HUES64 (cell line): Measurements from ENCODE around the gene PAPOLG.

Experiments used
- H3K27ac ChIP-seq: 2 replicates; pipeline ENCODE4 v1.7.0; 2013; ENCODE audit warnings: low read depth, low read length, inconsistent platforms
- H3K27me3 ChIP-seq: 2 replicates; pipeline ENCODE4 v1.6.1; 2013; ENCODE audit warnings: mild to moderate bottlenecking, low read length; ENCODE audit not compliant: insufficient read depth
- H3K36me3 ChIP-seq: 2 replicates; pipeline ENCODE4 v1.6.1; 2013; ENCODE audit warnings: mild to moderate bottlenecking, low read length; ENCODE audit not compliant: insufficient read depth
- H3K4me1 ChIP-seq: 2 replicates; pipeline ENCODE4 v1.6.1; 2013; ENCODE audit warnings: mild to moderate bottlenecking, low read length, moderate library complexity; ENCODE audit not compliant: insufficient read depth
- H3K4me3 ChIP-seq: 2 replicates; pipeline ENCODE4 v1.5.1; 2013; ENCODE audit warnings: mild to moderate bottlenecking, low read length, moderate library complexity
- H3K9ac ChIP-seq: 2 replicates; pipeline ENCODE4 v1.6.1; 2013; ENCODE audit warnings: mild to moderate bottlenecking, low read depth, low read length
- H3K9me3 ChIP-seq: 2 replicates; pipeline ENCODE4 v1.6.1; 2013; ENCODE audit warnings: low read depth, low read length; ENCODE audit not compliant: insufficient read depth
- WGBS: fragments of 150-250, 120-280 bp; methylation state at CpG from one replicate; pipeline ENCODE4 v1.1.7; 2013; ENCODE audit warnings: missing lambda C conversion rate; 5-methylcytosine and 5-hydroxymethylcytosine counted together

PAPOLG gene

GRCh38 chr2:60775048-60775639, 19.1 kb downstream of the PAPOLG start:
- Histone ChIP-seq H3K9ac (no peak overlapping the region), H3K9me3 (no peaks in the 10 kb centered on the region), H3K4me3 (no peak overlapping the region), H3K36me3 (peaks cover 95% of the 10 kb centered on the region), H3K27me3 (no peaks in the 10 kb centered on the region), H3K4me1 (no peaks in the 10 kb centered on the region), H3K27ac (no peak overlapping the region)
- WGBS = 100% methylated on average over 1 of the region's 2 CpGs

DNA sequence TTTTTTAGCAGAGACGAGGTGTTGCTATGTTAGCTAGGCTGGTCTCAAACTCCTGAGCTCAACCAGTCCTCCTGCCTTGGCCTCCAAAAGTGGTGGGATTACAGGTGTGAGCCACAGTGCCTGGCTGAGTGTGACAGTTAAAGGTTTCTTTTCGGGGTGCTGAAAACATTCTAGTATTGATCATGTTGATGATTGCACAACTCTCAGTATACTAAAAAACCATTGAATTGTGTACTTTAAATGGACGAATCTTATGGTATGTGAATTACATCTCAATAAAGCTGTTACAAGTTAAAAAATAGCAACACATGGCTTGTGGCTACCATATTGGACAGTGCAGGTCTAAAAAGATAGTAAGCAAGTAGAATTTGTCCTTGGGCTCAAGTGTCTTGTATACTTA, 22.3 kb downstream of the PAPOLG start:
- H3K27ac ChIP-seq = no peak overlapping the region
- WGBS = 100% methylated on average over 3 of the region's 3 CpGs
- no peak overlapping the region for H3K4me3 ChIP-seq
- no peaks in the 10 kb centered on the region for H3K4me1 ChIP-seq
- no peaks in the 10 kb centered on the region for H3K9me3 ChIP-seq
- peaks cover 96% of the 10 kb centered on the region for H3K36me3 ChIP-seq
- no peaks in the 10 kb centered on the region for H3K27me3 ChIP-seq
- no peak overlapping the region for H3K9ac ChIP-seq

DNA sequence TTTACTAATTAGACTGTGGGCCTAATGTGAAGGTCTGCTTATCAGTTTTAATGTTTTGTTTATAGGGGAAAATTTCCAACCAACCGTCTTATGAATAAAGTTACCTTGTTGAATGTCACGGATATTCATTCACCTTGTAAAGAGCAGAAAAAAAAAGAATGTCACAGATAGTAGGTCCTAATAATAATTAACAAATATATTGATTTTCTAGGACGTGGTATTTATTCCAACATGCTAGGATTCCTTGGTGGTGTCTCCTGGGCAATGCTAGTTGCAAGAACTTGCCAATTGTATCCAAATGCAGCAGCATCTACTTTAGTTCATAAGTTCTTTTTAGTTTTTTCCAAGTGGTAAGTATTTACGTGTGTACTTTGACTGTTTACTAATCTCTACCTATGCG, 23.4 kb downstream of the PAPOLG start:
- H3K27ac ChIP-seq = no peak overlapping the region
- H3K4me1 ChIP-seq = no peaks in the 10 kb centered on the region
- no peaks in the 10 kb centered on the region for H3K27me3 ChIP-seq
- no peaks in the 10 kb centered on the region for H3K9me3 ChIP-seq
- no peak overlapping the region for H3K4me3 ChIP-seq
- peaks cover 96% of the 10 kb centered on the region for H3K36me3 ChIP-seq
- H3K9ac ChIP-seq = no peak overlapping the region
- 89% methylated on average over 4 of the region's 5 CpGs for WGBS

- Histone ChIP-seq H3K4me3 (no peak overlapping the region), H3K27ac (no peak overlapping the region), H3K9me3 (no peaks in the 10 kb centered on the region), H3K4me1 (no peaks in the 10 kb centered on the region), H3K9ac (no peak overlapping the region), H3K27me3 (no peaks in the 10 kb centered on the region), H3K36me3 (peaks cover 96% of the 10 kb centered on the region)
- 92% methylated on average over 3 of the region's 3 CpGs for WGBS
These were observed 24.7 kb downstream of the PAPOLG start for GRCh38 chr2:60780721-60781120.

DNA sequence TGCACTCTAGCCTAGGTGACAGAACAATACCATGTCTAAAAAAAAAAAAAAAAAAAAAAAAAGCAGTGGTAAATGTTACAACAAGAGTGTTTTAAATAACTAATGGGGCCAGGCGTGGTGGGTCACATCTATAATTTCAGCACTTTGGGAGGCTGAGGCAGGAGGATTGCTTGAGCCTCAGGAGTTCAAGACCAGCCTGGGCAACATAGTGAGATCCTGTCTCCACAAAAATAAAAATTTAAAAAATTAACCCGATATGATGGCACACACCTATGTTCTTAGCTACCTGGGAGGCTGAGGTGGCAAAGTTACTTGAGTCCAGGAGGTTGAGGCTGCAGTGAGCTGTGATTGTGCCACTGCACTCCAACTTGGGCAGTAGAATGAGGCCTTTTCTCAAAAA, 37.1 kb downstream of the PAPOLG start:
- no peak overlapping the region for H3K4me3 ChIP-seq
- peaks cover 96% of the 10 kb centered on the region for H3K36me3 ChIP-seq
- WGBS = 94% methylated on average over 2 of the region's 2 CpGs
- H3K27me3 ChIP-seq = no peaks in the 10 kb centered on the region
- no peak overlapping the region for H3K9ac ChIP-seq
- H3K4me1 ChIP-seq = no peaks in the 10 kb centered on the region
- H3K27ac ChIP-seq = no peak overlapping the region
- no peaks in the 10 kb centered on the region for H3K9me3 ChIP-seq

GRCh38 chr2:60794271-60794863, 38.3 kb downstream of the PAPOLG start:
- Histone ChIP-seq H3K9me3 (no peaks in the 10 kb centered on the region), H3K27me3 (no peaks in the 10 kb centered on the region), H3K9ac (no peak overlapping the region), H3K27ac (no peak overlapping the region), H3K4me3 (no peak overlapping the region), H3K36me3 (peaks cover 99% of the 10 kb centered on the region), H3K4me1 (no peaks in the 10 kb centered on the region)
- 96% methylated on average over 3 of the region's 5 CpGs for WGBS

DNA sequence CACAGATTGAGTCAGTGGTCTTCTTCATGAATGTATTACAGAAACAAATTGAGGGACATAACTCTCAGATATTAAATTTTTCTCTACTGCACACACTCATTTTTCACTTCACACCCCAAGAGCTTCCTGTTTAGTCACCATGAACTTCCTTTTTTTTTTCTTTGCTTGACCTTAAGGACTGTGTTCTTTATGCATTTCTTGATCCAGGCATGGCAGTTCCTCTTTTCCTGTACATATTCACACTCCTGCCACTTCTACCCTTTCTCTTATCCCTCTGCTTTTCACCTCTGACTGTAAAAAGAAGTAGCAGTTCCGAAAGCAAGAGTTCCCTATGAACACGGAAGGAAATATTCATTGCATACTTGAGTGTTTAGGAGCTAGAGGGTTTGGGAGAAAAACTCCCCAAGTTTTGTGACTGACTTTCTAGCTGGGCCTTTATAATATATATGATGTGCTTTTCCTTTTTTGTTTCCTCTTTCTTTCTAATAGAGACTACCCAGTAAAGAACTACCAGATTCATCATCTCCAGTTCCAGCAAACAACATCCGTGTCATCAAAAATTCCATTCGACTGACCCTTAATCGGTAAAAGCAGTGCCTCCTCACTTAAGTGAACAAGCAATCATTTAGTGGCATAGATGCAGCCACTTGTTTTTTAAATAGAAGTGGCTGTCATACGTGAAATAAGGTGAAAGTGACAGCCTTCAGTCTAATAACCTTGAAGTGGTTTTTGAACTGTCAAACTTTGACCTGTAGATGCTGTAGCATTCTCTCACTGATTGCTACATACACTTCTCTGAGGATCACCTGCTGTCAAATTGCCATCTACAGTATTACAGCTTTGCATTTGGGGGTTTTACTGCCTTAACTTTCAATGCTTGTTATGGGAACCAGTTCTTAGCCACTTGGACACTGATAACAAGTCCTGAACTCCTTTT, 40.8 kb downstream of the PAPOLG start:
- Histone ChIP-seq H3K4me3 (no peak overlapping the region), H3K27ac (no peak overlapping the region), H3K27me3 (no peaks in the 10 kb centered on the region), H3K36me3 (peaks cover 96% of the 10 kb centered on the region), H3K9ac (no peak overlapping the region), H3K9me3 (no peaks in the 10 kb centered on the region), H3K4me1 (no peaks in the 10 kb centered on the region)
- WGBS = 96% methylated on average over 6 of the region's 6 CpGs

DNA sequence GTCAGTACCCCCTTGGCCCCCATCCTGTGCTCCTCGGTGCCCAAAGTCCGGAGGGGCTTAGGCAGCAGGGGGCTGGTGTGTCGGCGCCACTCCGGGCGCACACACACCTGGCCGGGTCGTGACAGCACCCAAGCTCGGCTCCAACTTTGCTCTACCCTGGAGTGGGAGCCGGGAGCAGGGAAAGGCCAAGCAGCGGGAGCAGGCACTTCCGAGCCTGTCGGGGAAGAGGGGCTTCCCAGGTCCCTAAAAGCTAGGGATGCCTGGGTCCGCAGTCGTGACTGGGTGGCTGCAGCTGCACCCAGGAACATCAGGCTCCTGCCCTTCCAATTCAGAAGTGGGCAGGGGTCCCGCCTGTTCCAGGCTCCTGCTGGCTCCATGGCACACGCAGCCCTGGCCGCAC, 48.4 kb downstream of the PAPOLG start:
- Histone ChIP-seq H3K9me3 (no peaks in the 10 kb centered on the region), H3K27me3 (no peaks in the 10 kb centered on the region), H3K27ac (no peak overlapping the region), H3K9ac (no peak overlapping the region), H3K4me3 (no peak overlapping the region), H3K36me3 (peaks cover 23% of the 10 kb centered on the region), H3K4me1 (no peaks in the 10 kb centered on the region; the same call in 1 of the 2 replicates)
- 94% methylated on average over 18 of the region's 18 CpGs for WGBS

DNA sequence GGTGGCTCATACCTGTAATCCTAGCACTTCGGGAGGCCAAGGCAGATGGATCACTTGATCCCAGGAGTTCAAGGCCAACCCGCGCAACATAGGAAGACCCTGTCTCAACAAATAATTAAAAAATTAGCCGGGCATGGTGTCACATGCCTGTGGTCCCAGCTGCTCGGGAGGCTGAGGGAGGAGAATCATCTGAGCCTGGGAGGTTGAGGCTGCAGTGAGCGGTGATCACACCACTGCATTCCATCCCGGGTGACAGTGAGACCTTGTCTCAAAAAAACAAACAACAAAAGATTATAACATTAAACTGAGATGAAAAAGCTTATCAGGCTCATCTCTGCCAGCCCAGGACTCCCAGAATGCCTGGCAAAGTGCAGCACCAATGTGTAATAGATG, 50.5 kb downstream of the PAPOLG start:
- Histone ChIP-seq H3K4me1 (no peaks in the 10 kb centered on the region; the same call in 1 of the 2 replicates), H3K9me3 (no peaks in the 10 kb centered on the region), H3K27me3 (no peaks in the 10 kb centered on the region), H3K36me3 (peaks cover 6% of the 10 kb centered on the region; the same call in 1 of the 2 replicates), H3K9ac (no peak overlapping the region), H3K4me3 (no peak overlapping the region), H3K27ac (no peak overlapping the region)
- 88% methylated on average over 7 of the region's 7 CpGs for WGBS

GRCh38 chr2:60806988-60807681, 51.1 kb downstream of the PAPOLG start:
- WGBS = 68% methylated on average over 6 of the region's 6 CpGs

GRCh38 chr2:60808330-60808801, 52.3 kb downstream of the PAPOLG start:
- H3K36me3 ChIP-seq = no peaks in the 10 kb centered on the region
- no peaks in the 10 kb centered on the region for H3K9me3 ChIP-seq
- no peak overlapping the region for H3K4me3 ChIP-seq
- WGBS = 90% methylated on average over 16 of the region's 16 CpGs
- no peaks in the 10 kb centered on the region for H3K27me3 ChIP-seq
- H3K9ac ChIP-seq = no peak overlapping the region
- no peak overlapping the region for H3K27ac ChIP-seq
- H3K4me1 ChIP-seq = peaks cover 5% of the 10 kb centered on the region

More at GRCh38 chr2:60806988-60807681, 51.1 kb downstream of the PAPOLG start:
- Histone ChIP-seq H3K27me3 (no peaks in the 10 kb centered on the region), H3K36me3 (0 out of 2 replicates have a peak, but pooled peaks cover under 1% of the 10 kb centered on the region), H3K4me1 (peaks cover 3% of the 10 kb centered on the region), H3K4me3 (no peak overlapping the region), H3K9ac (no peak overlapping the region), H3K27ac (no peak overlapping the region), H3K9me3 (no peaks in the 10 kb centered on the region)
